GM21515 (cell line): ENCODE results near the gene SLC25A29.
"Not testable (repeated sequence)": the region's sequence is repeated elsewhere in the genome, so short reads cannot be mapped to it uniquely, and the experiment has no call there.

Experiments used
- ATAC-seq: cut with Tn5 transposase; IDR thresholded peaks from one replicate; pipeline ENCODE4 v1.9.1; 2021; ENCODE audit not compliant: unreplicated experiment

Gene SLC25A29

DNA sequence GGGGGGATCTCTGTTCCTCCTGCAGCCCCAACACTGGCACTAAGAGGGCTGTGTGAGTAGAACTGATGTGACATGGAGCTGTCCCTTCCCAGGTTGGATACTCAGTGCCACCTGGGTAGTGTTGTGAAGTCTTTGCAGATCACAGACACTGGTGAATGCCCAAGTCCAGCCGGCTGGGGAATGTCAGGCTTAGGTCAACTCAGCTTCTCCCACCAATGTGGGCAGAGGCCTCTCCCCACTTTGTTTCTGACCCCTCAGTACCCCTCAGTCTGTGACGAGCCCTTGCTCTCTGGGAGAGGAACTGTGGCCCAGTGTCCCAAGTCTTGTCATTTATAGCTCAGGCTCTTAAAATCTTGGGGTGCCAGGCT lies 11.3 kb downstream of the SLC25A29 start:
- ATAC-seq = no peak

DNA sequence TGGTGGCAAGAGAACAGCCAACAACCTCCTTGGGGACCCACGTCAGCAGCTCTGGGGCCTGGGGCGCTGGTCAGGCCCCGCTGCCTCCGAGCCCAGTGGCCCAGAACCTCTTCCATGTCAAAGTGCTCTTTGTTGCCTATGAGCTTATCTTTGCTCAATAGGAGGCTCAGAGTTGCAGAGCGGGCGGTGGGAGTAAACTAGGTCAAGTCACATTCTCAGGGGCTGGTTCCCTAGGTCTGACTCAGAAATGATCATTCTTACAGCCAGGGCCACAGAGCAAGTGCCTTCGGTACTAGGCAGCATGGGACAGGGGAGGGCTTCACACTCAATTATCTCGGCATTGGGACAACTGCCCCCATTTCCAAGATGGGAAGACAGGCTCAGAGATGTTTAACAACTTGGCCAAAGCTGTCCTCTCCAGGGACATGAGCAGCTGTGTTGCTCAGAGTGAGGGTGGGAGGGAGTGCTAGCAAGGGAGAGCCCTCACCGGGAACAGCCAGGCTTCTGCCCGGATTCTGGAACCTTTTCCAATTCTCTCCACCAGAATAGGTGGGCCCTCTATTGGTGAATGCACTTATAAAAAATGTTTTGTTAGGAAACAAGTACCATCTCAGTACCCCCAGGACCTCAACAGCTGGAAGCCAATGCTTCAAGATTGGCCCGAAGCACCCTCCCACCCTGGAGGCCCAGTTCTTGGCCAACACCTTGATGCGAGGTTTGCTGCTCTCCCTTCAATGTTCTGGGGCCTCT lies 11.9 kb downstream of the SLC25A29 start:
- no peak for ATAC-seq

GRCh38 chr14:100293497-100294212 lies 12.6 kb downstream of the SLC25A29 start:
- ATAC-seq = no peak

DNA sequence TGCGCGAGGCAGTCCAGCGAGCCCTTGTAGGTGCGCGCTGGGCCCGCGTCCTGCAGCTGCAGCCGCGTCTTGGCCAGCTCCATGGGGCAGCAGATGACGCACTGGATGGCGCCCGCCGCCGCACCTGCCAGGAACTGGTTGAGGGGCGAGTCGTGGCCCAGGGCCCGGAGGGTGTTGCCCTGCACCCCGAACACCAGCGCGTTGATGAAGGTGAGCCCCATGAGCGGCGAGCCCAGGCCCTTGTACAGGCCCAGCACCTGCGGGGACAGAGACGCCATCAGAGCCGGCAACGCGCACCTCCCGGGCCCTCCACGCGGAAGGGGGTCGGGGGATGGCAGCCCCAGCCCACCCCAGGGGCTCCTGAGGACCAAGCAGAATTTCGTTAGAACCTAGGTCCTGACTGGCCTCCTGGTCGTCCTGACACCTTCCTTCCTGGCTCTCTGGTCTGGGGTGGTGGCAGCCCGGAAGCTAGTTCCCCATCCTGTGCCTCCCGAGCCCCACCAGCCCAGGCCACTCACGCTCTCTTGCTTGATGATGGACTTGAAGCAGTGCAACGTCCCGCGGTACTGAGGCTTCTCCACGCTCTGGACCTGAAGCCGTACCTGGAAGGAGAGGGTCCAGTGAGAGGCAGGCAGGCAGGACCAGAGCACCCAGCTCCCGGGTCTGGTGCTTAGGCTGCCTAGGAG lies 13.3 kb downstream of the SLC25A29 start:
- no peak for ATAC-seq

DNA sequence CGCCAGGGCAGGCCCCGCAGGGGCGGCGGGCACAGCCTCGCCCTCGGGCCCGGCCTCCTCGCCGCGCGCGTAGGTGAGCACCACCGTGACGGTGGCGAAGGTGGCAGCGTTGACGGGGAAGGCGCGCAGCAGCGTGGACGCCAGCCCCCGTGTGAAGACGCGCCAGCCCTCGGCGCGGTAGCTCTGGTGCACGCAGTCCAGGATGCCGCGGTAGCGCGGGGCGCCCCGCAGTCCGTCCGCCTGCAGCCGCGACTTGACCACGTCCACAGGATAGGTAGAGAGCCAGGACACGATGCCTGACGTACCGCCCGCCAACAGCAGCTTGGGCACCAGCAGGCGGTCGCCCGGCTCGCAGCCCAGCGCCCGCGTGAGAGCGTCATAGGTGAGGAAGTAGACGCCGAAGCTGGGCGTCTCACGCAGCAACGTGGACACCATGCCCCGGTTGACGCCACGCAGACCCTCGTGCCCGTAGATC lies 13.9 kb downstream of the SLC25A29 start:
- ATAC-seq = no peak

DNA sequence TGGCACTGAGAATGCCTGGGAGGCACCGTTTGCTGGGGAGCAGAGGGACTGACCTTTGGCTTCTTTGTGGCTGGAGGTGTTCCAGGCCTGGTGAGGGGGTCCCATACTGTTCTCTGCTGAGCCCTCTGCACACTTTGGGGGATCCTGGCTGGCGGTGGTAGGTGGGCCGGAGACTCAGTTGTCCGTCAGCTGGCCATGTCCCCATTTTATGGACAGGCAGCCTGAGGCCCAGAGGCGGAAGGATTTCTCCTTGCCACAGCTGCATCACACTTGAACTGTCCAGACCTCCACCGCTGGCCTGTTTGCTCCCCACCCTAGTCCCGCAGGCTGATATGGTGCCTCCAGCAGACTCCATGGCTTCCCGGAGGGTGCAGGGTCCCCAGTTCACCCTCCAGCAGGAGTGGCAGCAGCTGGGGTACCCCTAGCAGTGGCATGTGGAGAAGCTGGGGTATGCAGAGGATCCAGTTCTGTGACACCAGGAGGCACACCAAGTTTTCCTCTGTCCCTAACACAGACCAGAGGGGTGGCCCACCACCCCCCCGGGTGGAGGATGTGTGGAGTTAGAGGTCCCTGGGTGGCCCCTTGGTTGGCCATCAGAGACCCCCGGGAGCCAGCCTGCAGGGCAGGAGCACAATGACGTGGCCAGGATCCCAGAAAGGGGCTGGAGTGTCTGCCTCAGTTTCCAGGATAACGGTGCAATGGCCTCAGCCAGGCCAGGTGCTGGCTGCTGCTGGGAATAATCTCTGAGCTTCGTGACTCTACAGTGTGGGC lies 14.8 kb downstream of the SLC25A29 start:
- ATAC-seq = no peak

DNA sequence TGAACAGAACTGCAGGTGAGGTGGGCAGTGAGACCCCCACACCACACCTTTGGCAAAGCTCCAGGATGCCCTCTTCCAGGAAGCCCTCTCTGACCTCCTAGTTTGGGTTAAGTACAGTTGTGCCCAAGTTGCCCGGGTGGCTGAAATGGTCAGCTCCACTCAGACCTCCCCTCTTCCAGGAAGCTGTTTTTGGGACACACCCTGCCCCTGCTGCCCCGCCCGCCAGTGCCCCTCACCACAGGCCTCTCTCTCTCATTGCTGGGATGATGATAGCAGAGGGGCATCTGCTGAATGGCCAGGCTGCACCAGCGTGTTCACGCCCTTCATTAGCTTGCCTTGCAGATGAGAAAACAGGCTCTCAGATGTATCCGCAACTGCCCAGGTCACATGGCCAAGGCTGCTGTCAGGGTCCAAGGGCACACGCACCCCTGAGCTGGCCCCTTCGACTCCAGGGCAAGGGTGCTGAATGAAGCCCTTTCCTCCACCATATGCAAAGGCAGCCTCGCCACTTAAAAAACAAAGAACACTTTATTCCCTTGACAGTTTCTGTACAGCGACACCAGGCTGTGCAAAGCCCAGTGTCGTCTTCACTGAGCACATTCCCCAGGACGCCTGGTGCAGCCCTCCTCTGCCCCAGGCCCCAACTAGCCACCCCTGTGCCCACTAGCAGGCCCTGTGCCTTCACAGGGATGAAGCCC lies 15.5 kb downstream of the SLC25A29 start:
- ATAC-seq = no peak

DNA sequence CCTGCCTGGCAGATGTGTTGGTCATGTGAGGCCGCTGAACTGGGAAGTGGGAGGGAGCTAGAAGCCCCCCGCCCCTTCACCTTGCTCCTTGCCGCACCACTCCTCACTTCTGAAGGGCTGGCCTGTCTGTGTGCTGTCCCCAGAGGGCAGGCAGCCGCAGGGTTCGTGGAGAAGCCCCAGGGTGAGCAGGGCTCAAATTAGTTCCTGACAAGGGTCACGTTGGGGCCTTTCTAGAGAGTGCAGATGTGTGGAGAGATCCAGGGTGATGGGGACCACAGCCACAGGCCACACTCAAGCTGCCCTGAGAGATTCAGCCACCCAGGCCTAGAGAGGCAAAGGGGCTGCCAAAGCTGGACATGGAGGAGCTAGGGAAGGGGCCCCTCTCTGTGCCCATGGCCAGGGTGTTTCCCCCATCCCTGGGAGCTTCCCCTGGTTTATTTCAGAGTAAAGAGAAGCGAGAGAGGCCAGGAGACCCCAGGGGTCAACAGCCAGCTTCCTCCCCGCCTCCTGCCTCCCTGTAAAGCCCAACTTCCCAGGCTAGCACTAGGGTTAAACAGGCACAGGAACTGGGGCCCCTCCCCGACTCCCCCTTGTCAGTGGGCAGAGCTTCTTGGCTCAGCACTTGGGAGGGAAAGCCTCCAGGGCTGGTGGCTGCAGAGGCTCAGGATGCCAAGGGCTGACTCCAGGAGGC lies 16.2 kb downstream of the SLC25A29 start:
- no peak for ATAC-seq

GRCh38 chr14:100288382-100289185 lies 17.7 kb downstream of the SLC25A29 start:
- ATAC-seq = no peak

DNA sequence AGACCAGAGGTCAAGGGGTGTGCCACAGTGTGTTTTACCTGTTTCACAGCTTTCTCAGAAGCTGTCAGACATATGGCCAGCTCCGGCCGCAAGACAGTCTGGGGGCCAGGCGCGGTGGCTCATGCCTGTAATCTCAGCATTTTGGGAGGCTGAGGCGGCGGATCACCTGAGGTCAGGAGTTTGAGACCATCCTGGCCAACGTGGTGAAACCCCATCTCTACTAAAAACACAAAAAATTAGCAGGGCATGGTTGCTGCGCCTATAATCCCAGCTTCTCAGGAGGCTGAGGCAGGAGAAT lies 18.3 kb downstream of the SLC25A29 start:
- ATAC-seq = not testable (repeated sequence)

DNA sequence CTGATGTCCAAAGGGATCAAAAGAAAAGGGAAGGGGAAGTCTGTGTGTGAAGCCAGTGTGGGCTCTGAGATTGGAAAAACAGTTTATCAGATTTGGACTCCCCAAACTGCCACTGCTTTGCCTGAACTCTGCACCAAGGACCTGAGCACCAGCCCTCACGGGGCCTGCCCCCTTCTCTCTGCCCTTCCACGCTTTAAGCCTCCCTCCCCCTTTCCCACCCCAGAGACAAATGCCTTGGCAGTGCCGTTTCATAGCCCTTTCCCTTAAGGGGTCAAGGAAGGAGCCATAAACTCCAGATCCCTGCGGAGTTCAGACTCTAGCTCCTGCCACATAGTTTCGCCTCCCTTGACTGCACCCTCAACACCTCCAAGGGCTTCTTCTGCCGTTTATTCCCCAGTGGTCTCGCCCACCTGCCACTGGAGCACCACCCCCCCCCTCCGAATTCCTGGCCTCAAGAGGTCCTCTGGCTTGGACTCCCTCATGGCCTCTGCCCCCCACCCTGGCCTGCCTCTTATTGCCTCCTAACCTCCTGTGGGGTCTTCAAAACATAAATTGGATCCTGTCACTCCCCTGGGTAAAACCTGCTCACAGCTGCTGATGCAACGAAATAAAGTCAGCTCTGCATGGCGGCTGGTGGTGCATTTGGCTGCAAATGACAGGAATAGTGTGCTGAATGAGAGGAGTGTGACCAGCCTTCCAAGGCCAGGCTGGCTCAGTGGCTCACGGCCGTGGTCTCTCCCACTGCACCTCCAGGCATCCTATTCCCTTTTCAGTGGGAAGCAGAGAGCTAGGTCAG lies 18.8 kb downstream of the SLC25A29 start:
- ATAC-seq = no peak

GRCh38 chr14:100286484-100287191 lies 19.6 kb downstream of the SLC25A29 start:
- ATAC-seq = no peak

GRCh38 chr14:100285913-100286400 lies 20.3 kb downstream of the SLC25A29 start:
- ATAC-seq = no peak

DNA sequence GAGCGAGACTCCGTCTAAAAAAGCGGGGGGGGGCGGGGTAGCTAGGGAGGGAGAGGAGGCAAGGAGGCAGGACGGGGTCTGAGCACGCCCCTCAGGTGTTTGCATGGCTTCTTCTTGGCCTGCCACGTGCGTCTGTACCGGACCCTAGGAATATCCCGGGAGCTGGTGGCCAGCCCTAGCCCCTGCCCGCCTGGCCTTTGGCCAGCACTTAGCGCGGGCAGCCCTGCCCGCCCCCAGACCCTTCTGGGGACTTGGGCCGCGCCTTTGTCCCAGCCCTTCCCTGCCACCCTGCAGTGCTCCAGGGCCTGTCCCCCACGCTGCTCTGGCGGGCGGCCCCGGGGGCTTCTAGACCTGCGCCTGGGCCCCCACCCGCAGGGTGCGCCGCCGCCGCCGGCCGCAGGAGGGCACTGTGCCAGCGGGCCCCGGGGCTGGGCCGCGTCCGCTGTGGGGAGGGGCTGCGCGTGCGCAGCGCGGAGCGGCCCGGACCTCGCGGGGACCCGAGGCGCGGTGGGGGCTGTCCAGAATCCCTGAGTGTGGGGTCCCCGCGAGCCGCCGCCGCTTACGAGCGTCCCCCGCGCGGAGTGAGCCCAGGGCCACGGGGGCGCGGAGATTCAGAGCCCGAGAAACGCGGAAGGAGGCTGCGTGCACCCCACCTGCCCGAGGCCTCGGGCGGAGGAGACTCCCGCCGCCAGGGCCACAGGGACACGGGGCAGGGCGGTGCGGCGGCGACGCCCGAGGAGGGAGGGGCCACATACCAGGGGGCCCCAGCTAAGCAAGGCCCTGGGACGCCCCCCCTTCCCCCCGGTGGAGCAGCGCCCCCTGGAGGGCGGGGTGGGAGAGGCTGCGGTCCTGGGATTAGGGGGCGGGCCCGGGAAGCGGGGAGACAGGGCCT lies 21.0 kb downstream of the SLC25A29 start:
- ATAC-seq = peak; percentile 90

- no peak for ATAC-seq
Measured at GRCh38 chr14:100283984-100284881, 22.0 kb downstream of the SLC25A29 start.

DNA sequence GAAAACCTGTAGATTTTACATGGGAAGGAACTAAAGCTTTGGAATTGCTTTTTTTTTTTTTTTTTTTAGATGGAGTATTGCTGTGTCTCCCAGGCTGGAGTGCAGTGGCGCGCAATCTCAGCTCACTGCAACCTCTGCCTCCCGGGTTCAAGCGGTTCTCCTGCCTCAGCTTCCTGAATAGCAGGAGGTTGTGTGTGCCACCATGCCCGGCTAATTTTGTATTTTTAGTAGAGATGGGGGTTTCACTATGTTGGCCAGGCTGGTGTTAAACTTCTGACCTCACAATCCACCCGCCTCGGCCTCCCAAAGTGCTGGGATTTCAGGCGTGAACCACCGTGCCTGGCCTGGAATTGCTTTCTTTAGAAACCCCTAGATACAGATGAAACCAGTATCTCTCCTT lies 22.8 kb downstream of the SLC25A29 start:
- ATAC-seq = not testable (repeated sequence)
